ENCODE data around the gene PAGE2.
"Not testable (repeated sequence)": the region's sequence is repeated elsewhere in the genome, so short reads cannot be mapped to it uniquely, and the experiment has no call there.

The PAGE2 gene

DNA sequence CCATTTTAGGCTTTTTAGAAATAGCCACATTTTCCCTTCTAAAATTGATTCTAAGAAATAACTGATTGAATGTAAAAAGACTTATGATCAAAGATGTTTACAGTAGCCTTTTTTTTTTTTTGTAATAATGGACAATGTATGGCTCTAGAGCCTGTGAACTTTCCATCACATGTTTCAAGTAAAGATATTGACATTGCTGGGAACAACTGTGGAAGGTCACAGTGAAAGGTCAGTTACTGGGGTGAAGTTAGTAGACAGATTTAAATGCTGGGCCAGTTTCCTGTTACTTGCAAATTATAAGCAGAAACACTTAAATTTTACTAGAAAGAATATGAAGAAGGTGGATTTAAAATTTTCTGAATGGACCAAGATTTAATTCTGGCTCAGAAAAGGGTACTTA lies 18.4 kb downstream of the PAGE2 start:
- TF ChIP-seq, protein P1, sequence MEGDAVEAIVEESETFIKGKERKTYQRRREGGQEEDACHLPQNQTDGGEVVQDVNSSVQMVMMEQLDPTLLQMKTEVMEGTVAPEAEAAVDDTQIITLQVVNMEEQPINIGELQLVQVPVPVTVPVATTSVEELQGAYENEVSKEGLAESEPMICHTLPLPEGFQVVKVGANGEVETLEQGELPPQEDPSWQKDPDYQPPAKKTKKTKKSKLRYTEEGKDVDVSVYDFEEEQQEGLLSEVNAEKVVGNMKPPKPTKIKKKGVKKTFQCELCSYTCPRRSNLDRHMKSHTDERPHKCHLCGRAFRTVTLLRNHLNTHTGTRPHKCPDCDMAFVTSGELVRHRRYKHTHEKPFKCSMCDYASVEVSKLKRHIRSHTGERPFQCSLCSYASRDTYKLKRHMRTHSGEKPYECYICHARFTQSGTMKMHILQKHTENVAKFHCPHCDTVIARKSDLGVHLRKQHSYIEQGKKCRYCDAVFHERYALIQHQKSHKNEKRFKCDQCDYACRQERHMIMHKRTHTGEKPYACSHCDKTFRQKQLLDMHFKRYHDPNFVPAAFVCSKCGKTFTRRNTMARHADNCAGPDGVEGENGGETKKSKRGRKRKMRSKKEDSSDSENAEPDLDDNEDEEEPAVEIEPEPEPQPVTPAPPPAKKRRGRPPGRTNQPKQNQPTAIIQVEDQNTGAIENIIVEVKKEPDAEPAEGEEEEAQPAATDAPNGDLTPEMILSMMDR (IDR thresholded peaks at IDR 0.05; ENCODE audit: insufficient read depth, low read length, poor library complexity, severe bottlenecking), result no peak

DNA sequence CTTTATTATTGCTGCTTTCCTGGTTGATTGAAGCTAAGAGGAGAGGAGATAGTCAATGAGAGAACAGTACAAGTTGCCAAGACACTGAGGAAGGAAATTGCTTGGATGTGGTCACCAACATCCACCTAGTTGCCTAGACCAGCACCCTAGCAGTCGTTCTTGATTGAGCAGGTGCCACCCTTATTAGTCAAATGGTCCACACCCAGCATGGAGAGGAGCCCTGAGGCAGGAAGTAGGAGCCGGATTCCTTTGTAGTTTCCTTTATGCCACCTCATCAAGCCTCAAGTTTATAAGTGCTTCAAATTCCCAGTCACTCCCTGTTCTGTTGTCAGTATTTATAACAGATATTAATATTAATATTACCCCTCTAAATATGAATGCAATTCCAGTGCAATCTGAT lies 19.1 kb downstream of the PAGE2 start:
- TF ChIP-seq, protein P1 (IDR thresholded peaks at IDR 0.05; ENCODE audit: insufficient read depth, low read length, poor library complexity, severe bottlenecking), result no peak

More for the DNA sequence above, 18.4 kb downstream of the PAGE2 start:
- no peak overlapping the region for H3K4me3 ChIP-seq (replicated peaks; ENCODE audit: low read depth, low read length)
- H3K27me3 ChIP-seq (replicated peaks; ENCODE audit: control insufficient read depth, insufficient read depth, low read length), result no peaks in the 10 kb centered on the region
- H3K36me3 ChIP-seq (ENCODE audit: control insufficient read depth, insufficient read depth, low read length), result no peaks in the 10 kb centered on the region
- no peak for DNase-seq (ENCODE audit: extremely low read depth, insufficient read length)

DNA sequence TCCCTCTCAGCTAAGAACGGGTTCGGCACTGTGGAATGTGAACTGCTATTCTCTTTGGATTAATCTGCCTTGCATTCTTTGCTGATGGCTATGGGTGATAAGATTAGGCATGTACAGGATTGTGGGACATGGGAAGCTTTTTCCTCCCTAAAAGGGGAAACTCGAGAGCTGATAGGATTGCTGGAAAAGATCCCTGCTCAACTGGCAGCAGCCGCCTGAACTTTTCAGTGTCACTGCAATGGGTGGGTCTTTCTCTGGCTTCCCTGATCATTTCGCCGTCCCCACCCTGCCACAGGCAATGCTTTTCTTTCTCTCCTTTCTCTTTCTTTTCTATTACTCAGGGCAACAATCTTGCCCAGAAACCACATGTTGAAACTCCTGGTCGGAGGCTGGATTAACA lies 20.5 kb downstream of the PAGE2 start:
- Histone ChIP-seq H3K4me3 (replicated peaks; ENCODE audit: low read depth, low read length) (no peak overlapping the region), H3K27me3 (replicated peaks; ENCODE audit: control insufficient read depth, insufficient read depth, low read length) (no peaks in the 10 kb centered on the region), H3K36me3 (ENCODE audit: control insufficient read depth, insufficient read depth, low read length) (no peaks in the 10 kb centered on the region)
- TF ChIP-seq, protein P1 (IDR thresholded peaks at IDR 0.05; ENCODE audit: insufficient read depth, low read length, poor library complexity, severe bottlenecking), result no peak
- DNase-seq (ENCODE audit: extremely low read depth, insufficient read length), result no peak

More for the DNA sequence above, 19.1 kb downstream of the PAGE2 start:
- Histone ChIP-seq H3K27me3 (replicated peaks; ENCODE audit: control insufficient read depth, insufficient read depth, low read length) (no peaks in the 10 kb centered on the region), H3K36me3 (ENCODE audit: control insufficient read depth, insufficient read depth, low read length) (no peaks in the 10 kb centered on the region), H3K4me3 (replicated peaks; ENCODE audit: low read depth, low read length) (no peak overlapping the region)
- DNase-seq (ENCODE audit: extremely low read depth, insufficient read length), result no peak

DNA sequence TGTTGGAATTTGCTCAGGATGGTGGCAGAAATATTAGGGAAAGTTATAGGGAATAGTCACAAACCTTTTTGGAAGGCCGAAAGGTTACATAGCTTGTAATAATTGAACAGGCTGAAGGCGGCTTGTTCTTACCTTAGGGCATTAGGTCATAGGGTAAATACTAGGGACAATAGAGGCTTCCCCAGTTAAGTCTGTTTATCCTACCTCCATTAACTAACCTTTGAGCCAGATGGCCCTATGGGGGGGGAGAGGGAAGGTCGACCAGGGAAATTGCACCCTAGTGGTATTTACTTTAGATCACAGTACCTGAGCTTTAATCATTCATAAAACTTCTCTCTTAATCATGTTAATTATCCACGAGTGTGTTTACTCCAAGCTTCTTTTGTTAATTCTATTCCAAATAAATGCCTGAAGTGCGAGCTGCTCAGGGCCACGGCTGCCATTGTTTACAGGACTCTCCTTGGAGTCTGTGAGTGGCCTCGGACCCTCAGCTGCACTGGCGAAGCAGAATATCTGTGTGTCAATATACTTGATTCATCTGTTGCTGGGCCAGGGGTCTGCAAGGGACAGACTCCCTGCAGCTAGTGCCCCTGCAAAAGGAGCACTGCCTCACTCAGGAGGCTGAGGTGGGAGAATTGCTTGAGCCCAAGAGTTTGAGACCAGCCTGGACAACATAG lies 22.9 kb downstream of the PAGE2 start:
- Histone ChIP-seq H3K27me3 (replicated peaks; ENCODE audit: control insufficient read depth, insufficient read depth, low read length) (no peaks in the 10 kb centered on the region), H3K4me3 (replicated peaks; ENCODE audit: low read depth, low read length) (no peak overlapping the region), H3K36me3 (ENCODE audit: control insufficient read depth, insufficient read depth, low read length) (no peaks in the 10 kb centered on the region)
- no peak for DNase-seq (ENCODE audit: extremely low read depth, insufficient read length)
- TF ChIP-seq, protein P1 (IDR thresholded peaks at IDR 0.05; ENCODE audit: insufficient read depth, low read length, poor library complexity, severe bottlenecking), result no peak

DNA sequence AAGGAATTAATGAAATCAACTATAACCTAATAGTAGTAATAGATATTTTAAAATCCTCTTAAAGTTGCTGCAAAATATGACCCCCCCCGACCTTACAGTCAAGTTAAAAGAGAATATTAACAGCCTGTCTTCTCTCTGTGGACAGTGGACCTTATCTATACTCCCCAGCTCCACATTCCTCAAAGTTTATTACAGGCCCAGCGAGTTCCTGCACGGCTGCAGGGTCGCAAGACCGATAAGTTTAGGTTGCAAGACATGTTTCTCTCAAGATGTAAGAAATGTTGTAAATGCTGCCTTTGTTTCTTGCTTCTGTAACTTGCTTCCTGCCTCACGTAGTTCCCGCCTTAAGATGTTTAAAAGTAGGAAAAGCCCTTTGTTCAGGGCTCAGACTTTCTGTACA lies 27.8 kb downstream of the PAGE2 start:
- not testable (repeated sequence) for DNase-seq (ENCODE audit: extremely low read depth, insufficient read length); H3K27me3 ChIP-seq (replicated peaks; ENCODE audit: control insufficient read depth, insufficient read depth, low read length); H3K36me3 ChIP-seq (ENCODE audit: control insufficient read depth, insufficient read depth, low read length); H3K4me3 ChIP-seq (replicated peaks; ENCODE audit: low read depth, low read length)

DNA sequence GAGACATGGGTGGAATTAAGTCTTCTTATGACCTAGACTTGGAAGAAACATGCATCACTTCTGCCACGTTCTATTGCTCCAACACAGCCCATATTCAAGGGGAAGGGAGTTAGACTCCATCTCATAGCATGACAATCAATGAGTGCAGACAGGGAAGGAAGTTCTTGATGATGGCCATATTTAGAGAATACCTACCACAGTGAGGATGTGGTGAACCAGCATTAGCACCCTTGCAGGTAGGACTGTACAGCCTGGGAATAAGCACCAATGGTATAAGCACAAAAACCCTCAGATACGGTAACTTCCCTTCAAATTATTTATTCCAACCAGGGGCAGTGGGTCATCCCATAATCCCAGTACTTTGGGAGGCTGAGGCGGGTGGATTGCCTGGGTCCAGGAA lies 29.8 kb downstream of the PAGE2 start:
- H3K27me3 ChIP-seq (replicated peaks; ENCODE audit: control insufficient read depth, insufficient read depth, low read length), result no peaks in the 10 kb centered on the region
- TF ChIP-seq, protein P1 (IDR thresholded peaks at IDR 0.05; ENCODE audit: insufficient read depth, low read length, poor library complexity, severe bottlenecking), result no peak
- no peak for DNase-seq (ENCODE audit: extremely low read depth, insufficient read length)
- H3K36me3 ChIP-seq (ENCODE audit: control insufficient read depth, insufficient read depth, low read length), result no peaks in the 10 kb centered on the region
- H3K4me3 ChIP-seq (replicated peaks; ENCODE audit: low read depth, low read length), result no peak overlapping the region
